SK-N-DZ (cell line): ENCODE results near the gene KREMEN1.
A peak's percentile ranks its signal among the peaks of the same experiment; 100 is the strongest.

Experiments used
- DNase-seq: peaks from one replicate; pipeline ENCODE4 v3.0.0-alpha.2; 2015; ENCODE audit warnings: low spot score

Gene KREMEN1

DNA sequence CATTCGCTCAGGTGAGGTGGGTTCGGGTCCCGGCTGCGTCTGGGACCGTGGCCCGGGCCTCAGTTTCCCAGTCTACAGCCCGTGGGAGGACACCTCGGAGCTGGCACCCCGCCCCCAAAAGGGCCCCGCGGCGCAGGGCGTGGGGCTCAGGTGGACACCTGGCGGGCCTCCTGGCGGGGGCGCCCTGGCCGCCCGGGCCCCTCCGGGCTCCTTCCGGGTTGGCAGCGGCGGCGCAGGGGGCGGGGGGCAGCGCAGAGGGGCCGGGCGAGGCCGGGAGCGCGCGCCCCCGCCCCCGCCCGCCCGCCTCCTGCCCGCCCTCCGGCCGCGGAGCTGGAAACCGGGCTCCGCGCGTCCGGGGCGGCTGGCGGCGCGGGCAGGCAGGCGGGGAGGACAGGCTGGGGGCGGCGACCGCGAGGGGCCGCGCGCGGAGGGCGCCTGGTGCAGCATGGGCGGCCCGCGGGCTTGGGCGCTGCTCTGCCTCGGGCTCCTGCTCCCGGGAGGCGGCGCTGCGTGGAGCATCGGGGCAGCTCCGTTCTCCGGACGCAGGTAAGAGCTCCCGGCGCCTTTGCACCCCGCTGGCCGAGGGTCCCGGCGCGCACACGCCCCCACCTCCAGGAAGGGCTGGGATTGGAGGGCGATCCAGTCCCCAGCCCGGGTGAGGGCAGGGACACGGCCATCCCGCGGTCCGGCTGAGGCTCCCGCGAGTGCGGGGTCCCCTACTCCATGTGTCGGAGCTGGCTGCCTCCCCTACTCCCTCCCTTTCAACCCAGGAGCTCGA, 132.9 kb downstream of the KREMEN1 start, which contains the start of gene EMID1:
EMID1 (plus strand) TSS at position 303 of the 778 bp plus-strand sequence; CDS start at position 446, 143 bp downstream.
- no peak for DNase-seq

DNA sequence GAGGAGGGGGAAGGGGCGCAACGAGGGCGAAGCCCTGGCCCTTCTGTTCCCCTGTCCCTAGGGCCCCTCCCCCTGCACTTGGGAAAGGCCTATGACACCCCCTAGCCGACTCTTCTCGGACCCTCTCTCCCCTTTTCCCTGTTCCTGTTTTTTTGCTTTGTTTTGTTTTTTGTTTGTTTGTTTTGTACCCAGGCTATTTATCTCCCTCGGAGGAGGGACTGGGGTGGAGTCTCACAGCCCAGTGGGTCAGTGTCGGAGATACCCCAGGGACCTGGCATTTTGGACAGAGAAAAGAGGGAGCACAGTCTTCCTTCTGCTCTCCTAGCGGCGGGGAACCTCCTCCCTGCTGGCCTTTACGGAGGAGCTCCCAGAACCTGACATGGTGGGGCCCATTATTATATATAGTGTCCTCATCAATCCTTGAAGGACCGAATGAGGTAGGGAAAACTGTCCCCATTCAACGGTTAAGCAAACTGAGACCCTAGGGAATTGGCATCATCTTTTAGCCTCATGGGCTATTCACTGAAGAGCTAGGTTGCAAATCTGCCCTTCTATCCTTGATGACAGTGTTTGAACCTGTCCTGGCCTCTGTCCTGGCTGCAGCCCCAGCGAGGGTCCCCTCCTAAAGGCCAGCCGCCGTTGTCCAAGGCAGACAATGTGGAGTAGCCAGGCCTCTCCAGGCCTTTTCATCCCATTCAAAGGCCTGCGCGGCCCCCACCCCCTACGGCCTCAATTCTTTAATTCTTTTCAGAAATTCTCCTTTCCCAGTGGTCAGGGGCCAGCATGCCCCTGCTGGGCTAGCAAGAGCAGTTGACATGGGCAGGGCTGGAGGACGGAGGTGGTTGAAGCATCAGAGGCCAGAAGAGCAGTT, 133.8 kb downstream of the KREMEN1 start:
- DNase-seq: no peak

DNA sequence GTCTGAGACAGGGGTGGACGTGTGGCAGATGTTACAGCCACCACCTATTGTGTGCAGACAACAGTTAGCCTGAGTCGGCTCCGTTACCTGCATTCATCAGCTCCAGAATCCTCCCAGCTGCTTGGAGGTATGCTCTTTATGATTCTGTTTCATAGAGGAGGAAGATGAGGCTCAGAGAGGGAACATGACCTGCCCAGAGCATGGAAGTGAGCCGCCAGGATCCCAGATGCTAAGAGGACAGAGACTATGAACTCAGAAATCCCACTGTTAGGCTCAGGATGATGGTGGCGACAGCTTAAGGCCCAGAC, 134.4 kb downstream of the KREMEN1 start:
- no peak for DNase-seq

DNA sequence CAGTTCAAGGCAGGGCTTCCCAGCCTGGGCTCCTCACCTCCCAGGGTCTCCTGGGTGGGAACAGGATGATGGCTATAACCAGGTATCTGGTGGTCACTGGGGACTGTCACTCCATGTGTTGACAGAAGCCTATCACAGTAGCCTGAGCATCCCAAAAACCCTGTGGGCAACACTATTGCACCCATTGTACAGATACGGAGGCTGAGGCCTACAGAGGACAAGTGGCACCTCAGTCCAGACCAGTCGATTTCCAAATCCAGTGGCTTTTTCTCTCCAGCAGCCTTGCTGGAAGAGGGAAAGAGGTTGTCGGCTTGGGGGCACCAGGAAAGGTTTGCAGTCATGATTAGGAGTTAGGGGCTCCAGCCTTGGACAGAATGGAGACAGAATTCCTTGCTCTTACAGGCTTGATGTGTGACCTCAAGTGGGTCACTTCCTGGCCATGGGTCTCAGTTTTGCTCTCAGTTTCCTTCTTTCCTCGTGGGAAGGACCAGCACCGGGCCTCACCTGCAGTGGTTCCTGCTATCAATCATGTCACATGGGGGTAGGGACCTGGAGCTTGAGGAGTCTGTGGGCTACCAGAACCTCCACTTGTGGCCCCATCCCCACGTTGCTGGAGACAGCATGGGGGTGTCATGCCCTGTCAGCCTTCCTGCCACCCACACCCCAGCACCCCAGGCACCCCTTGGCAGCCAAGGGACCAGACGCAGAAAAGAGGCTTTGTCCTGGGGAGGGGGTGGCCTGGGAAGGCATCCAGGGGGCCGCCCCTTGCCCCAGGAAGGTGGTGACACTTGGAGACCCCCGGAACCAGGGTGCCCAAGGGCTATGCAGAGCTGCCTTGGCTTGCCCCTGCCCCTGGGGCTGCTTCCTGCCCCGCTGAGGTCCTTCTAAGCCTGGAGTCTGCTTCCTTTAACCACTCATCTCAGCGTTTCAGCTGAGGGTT, 135.0 kb downstream of the KREMEN1 start:
- no peak for DNase-seq

DNA sequence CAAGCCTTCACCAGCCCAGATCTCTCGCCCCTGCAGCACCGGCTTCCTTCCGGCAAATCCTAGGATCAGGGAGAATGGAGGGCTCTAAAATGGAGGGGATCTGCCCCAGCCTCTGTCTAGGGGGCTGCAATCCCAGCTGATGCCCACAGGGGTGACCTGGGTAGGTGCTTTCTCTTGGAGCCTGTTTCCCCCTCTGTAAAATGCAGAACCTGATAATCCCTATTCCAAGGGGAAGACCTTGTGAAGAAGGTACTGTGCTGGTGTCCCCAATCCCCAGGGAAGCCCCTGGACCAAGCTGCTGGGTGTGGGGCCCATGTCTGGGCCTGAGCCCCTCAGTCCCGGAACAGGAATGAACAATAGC, 135.6 kb downstream of the KREMEN1 start:
- DNase-seq: no peak

DNA sequence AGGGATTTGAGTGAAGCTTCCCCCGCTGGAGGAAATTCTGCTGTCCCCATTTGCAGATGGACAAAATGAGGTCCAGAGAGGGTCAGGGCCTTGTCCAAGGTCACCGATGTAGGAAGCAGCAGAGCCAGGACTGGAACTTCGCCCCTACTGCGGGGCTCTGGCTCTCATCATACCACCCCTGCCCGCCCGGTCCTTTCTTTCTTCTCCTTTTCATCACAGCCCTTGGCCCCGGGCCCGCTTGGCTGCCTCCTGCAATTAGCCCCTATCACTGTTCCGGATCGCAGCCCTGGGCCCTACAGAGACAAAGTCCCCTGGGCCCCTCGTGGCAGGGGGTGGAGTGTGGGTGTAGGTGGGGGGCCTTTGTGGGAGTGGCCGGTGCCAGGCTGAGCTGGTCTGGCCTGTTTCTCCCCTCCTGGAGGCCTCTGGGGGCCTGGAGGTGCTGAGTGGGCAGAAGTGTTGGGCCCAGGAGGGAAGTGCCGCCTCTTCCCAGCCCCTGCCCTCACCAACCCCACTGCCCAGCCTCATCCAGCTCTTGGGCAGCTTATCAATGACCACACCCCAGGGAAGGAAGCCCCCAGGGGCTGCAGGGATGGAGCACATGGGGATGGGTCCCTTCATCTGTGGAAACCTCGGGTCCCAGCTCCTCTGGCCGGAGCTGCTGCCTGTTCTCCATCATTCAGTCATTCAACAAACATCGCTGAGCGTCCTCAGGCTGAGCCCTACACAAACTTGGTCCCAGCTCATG, 136.2 kb downstream of the KREMEN1 start:
- DNase-seq: peak; percentile 66

DNA sequence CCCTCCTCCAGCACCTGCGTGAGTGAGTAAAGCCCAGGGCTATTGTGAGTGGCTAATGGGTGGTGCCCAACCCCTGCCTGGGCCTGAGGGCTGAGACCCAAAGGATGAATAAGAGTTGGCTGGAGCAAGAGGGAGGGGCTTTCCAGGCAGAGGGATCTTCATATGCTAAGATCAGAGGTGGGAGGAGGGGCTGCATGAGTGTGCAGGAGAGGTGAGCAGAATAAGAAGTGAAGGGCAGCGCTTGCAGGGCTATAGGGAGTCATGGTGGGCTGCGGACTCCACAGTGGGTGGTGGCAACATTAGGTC, 136.7 kb downstream of the KREMEN1 start:
- no peak for DNase-seq

DNA sequence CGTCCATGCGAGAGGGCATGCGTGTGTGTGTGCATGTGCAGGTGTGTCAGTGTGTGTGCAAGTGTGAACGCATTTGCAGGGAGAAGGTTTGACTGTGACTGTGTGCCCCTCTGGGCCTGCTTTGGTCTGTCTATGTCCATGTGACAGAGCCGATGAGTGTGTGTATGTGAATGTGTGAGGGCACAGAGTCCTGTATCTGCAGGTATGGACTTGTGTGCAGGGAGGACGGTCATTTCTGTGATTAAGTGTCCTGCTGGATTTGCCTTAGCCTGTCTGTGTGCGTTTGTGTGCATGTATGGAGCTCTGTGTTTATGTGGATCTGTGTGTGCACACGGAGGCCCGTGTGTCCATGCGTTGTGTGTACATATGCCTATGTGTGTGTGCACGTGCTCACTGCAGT, 138.2 kb downstream of the KREMEN1 start:
- no peak for DNase-seq

DNA sequence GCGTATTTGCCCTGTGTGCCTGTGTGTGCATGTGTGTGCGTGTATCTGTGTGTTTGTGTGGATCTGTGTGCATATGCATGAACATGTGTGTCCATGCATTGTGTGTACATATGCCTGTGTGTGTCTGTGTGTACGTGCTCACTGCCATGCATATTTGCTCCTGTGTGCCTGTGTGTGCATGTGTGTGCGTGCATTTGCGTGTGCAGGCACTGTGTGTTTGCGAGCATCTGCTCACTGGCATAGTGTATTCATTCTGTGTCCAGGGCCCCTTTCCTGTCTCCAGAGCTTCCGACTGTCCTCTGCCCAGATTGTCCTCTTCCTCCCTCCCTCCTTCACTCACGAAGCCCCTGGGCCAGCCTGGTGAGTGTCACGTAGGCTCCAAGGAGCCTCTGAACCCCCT, 138.6 kb downstream of the KREMEN1 start:
- no peak for DNase-seq

DNA sequence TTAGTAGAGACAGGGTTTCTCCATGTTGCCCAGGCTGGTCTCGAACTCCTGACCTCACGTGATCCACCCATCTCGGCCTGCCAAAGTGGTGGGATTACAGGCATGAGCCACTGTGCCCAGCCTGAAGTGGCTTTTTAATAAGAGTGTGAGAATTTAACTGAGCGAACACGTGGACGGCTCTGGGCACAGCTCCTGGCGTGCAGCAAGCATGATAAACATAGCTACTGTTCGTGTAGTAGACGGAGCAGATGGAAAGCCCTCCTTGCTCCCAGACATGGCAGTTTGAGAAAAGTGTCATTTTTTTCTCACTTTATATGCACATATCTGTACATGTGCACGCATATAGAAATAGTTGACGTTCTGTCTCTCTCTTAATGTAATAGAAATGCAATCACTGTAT, 139.9 kb downstream of the KREMEN1 start:
- DNase-seq: no peak

DNA sequence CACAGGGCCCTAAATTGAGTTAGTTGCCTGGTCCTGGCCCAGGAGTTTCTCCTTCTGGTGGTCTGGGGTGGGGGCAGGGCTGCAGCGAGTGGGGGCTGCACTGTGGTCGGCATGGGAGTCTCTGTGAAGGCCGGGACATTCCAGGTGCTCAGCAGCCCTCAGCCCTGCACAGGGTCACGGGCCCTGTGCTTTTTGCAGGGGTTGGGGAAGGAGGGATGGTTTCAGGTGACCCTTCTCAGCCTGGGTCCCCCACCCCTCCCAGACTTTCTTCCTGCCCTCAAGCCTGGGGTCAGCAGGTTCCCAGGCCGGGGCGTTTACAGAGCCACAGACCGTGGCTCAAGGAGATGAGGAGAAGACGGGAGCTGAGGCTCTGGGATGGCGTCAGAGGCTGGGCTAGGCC, 140.7 kb downstream of the KREMEN1 start:
- no peak for DNase-seq

DNA sequence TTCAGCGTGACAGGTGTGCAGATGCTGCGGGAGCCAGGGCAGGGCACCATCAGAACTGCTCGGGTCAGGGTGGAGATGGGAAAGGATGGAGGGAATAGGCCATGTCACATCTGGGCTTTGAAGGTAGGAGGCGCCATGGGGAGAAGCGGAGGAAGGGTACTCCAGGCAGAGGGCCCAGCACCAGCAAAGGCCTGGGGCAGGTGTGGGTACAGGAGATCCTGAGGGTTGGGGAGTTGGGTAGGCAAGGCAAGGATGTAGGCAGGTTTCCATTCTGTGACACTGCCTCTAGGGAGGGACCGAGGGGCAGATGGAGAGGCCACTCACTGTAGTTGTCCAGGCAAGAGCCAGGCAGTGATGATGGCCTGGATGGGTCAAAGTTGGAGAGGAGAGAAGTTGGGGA, 141.4 kb downstream of the KREMEN1 start:
- no peak for DNase-seq

DNA sequence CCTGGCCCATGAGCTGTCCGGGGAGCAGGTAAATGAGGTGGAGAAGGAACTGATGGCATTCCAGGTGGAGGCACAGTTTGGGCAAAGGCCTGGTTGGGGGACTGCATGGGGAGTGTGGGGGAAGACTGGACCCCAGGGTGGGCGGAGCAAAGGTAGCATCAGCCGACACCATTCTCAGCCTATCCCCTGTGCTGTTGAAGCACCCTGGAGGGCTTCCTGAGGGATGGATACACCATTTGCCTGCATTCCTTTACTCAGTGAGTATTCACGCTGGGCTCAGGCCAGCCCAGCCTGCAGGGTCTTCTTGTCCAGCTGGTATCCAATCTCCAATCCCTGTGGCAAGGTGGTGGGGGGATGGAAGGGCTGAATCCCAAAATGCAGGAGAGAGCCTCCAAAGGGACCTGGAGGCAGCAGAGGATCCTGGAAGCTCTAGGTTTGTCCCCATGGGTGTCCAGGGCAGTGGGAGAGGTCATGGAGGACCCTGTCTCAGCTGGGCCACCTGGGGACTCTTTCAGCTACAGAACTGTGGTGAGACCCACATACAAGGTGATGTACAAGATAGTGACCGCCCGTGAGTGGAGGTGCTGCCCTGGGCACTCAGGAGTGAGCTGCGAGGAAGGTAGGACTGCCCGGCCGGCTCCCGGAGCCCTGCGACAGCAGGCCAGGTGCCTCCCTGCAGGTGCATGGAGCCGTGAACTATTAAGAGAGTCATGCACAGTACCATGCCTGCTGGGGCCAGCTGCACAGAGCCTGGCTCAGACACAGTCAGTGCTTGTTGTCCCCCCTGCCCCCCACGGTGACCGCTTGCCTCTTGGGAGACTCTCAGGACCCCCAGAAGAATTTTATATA, 142.4 kb downstream of the KREMEN1 start:
- no peak for DNase-seq

DNA sequence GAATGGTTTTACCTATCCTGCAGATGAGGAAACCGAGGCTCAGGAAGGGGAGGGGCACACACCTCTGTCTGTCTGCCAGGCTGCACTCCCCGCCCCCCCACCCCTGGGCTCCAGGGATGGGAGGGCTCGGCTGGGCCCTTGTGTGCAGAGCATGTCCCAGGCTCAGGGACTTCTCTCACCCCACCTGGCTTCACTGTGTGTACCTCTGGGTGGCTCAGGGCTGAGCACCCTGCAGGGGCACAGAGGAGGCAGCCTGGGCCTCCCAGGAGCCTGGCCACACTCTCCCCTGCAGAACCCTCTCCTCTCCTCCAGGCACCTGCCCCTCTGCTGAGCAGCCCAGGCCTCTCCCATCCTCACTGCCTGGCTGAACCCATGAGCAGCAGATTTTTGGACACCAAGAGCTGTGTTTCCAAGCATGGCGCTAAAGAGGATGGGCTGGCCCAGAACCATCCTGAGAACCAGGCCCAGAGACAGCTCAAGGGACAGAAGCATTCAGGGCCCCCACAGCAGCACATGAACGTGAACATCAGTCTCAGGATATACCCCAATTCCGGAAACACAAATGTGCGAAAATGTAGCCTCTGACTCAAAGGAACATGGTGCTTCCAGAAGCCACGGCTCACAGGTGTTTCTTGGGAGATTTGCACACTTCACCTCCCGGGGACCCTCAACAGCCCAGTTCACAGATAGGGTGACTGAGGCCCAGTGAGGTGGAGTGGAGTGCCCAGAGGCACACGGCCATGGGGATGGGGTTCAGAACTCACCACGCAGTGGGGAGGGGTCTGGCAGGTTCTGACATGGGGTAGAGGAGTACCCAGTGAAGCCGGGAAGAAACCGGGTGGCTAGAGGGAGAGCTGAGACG, 143.4 kb downstream of the KREMEN1 start:
- DNase-seq: no peak

DNA sequence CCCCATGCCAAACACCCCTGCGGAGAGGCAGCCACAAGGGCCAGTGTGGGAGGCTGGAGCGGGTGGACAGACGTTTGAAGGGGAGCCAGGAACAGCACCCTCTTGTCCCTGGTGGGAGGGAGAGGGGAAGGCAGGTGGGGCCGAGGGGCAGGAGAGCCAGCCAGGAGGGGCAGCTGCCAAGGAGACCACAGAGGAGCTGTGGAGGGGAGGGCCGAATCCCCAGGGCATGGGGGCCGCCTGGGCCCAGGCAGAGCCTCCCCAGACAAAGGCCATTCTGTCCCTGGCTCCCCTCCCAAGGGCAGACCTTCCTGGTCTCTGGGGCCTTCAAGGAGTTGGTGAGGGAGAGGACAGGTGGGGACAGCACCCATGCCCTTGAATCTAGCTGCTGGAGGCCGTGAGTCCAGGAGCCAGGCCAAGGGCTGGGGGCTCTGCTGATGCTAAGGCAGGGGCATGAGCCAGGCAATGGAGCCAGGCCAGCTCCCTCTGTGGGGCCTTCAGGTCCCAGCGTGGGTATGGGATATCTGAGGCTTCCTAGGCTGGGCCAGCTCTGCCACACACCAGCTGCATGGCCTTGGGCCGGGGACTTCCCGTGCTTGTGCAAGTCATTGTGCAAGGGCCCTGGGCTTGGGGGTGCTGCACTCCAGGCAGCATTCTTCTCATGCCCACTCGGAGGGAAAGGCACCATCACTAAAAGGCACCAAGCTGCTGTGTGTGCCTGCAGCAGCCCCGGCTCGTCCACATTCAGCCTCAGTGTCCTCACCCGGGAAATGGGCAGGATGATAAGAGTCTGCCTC, 144.2 kb downstream of the KREMEN1 start:
- DNase-seq: no peak
